ENCODE results near the gene PDZD8. TPM values are rescaled to one million over a fixed set of nuclear protein-coding genes. Genes with fewer than 3 reads are reported as not detected.

The PDZD8 gene
- polyA plus RNA-seq, 1 experiment, result 13.6 TPM

DNA sequence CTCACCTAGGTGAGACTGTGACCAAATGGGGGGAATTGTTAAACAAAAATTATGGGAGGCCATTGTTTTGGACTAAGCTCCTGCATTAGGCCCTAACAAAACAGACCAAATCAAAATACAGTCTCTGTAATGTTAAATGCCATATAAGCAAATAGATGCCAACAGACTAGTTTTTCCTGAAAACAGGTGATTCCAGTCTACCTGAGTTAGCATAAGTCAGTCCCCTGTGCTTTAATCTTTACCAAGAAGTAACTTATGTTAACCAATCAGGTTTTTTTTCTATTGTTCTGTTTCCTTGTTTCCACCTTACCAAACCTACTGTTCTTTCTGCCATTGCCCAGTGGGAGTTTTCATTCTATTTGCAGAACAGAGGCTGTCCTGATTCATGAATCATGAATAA, 48.0 kb downstream of the PDZD8 start:
- H3K4me3 ChIP-seq (ENCODE audit: low read depth, low read length), result no peak overlapping the region
- TF ChIP-seq, protein P1, sequence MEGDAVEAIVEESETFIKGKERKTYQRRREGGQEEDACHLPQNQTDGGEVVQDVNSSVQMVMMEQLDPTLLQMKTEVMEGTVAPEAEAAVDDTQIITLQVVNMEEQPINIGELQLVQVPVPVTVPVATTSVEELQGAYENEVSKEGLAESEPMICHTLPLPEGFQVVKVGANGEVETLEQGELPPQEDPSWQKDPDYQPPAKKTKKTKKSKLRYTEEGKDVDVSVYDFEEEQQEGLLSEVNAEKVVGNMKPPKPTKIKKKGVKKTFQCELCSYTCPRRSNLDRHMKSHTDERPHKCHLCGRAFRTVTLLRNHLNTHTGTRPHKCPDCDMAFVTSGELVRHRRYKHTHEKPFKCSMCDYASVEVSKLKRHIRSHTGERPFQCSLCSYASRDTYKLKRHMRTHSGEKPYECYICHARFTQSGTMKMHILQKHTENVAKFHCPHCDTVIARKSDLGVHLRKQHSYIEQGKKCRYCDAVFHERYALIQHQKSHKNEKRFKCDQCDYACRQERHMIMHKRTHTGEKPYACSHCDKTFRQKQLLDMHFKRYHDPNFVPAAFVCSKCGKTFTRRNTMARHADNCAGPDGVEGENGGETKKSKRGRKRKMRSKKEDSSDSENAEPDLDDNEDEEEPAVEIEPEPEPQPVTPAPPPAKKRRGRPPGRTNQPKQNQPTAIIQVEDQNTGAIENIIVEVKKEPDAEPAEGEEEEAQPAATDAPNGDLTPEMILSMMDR (IDR thresholded peaks at IDR 0.05; ENCODE audit: insufficient read depth, low read depth, low read length), result no peak
- H3K36me3 ChIP-seq (ENCODE audit: control insufficient read depth, insufficient read depth, low read length), result no peaks in the 10 kb centered on the region
- no peak for DNase-seq (ENCODE audit: low read depth)
- ChIA-PET POLR2A (no interaction called here), CTCF (interaction anchor here (1.4 to 2.8 kb wide), 2 partner anchors 8 to 111 kb away, joined by 4 to 17 read pairs; no protein-coding TSS in a partner anchor)
- no peaks in the 10 kb centered on the region for H3K27me3 ChIP-seq (ENCODE audit: control insufficient read depth, insufficient read depth, low read length)

DNA sequence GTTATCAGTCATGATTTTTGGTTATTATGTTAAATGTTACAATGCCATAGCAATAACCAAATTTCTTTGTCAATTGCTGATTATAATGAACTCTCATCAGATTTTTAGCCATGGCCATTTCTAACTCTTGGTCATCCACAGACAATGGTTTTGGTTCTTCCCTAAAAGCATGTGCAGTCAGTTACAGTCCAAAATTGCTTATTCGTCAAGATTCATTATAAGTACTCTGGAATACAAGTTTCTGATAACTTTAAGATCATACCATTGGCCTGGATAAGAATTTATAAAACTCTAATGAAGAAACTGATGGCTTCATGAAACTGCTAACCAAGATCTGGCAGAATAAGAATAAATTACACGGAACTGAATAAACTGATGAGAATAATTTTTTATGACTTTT, 50.9 kb downstream of the PDZD8 start:
- Histone ChIP-seq H3K27me3 (ENCODE audit: control insufficient read depth, insufficient read depth, low read length) (no peaks in the 10 kb centered on the region), H3K4me3 (ENCODE audit: low read depth, low read length) (no peak overlapping the region), H3K36me3 (ENCODE audit: control insufficient read depth, insufficient read depth, low read length) (no peaks in the 10 kb centered on the region)
- POLR2A ChIA-PET, result no interaction called here
- CTCF ChIA-PET, result interaction anchor here (0.9 to 3.4 kb wide), 2 partner anchors 107 to 1099 kb away, joined by 3 to 19 read pairs; no protein-coding TSS in a partner anchor
- TF ChIP-seq, protein P1 (IDR thresholded peaks at IDR 0.05; ENCODE audit: insufficient read depth, low read depth, low read length), result no peak
- no peak for DNase-seq (ENCODE audit: low read depth)

DNA sequence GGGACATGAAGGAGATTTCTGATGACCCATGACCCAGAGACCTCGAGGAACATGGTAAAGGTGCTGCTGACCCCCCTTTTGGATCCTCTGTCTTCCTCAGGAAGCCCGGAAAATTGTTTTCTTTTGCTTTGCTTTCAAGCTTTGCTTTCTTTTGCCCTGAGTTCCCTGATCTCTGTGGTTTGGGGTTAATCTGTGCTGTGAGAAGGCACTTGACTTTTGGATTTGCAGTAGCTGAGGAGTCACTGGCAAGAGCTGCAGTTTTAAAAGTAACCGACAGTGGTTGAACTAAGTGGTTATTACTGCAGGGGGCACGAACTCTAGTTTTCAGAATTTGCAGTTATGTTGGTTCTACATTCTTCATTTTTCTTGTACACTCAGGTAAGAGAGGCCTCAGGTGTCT, 53.0 kb downstream of the PDZD8 start:
- POLR2A ChIA-PET, result no interaction called here

DNA sequence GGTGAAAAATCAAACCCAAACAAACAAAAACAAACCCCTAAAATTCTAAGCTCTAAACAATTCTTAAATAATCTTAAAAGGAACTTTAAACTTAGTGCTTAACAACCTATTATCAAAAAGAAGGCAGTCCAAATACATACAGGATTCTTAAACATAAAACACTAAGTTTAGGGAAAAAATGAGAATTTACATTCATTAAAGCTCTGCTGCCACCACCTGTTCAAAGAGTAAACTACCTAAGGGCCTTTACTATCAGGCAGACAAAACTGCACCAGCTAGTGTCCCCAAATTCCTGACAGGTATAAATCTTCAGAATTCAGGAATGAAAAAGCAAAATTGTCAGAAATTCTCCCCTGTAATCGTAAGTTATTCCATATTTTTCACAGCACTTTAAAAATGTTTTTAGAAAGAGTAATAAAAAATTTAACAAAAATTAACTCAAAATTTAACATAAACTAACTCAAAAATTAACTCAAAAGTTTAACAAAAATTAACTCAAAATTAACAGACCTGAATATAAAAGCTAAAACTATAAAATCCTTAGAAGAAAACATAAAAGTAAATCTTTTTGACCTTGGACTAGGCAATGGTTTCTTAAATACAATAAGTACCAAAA, 55.1 kb downstream of the PDZD8 start:
- H3K27me3 ChIP-seq (ENCODE audit: control insufficient read depth, insufficient read depth, low read length), result no peaks in the 10 kb centered on the region
- TF ChIP-seq, protein P1 (IDR thresholded peaks at IDR 0.05; ENCODE audit: insufficient read depth, low read depth, low read length), result peak; percentile 64
- ChIA-PET CTCF (interaction anchor here (0.6 to 6.2 kb wide), 23 partner anchors 8 to 123 kb away, joined by 3 to 124 read pairs (median 4); no protein-coding TSS in a partner anchor), POLR2A (no interaction called here)
- H3K36me3 ChIP-seq (ENCODE audit: control insufficient read depth, insufficient read depth, low read length), result no peaks in the 10 kb centered on the region
- no peak for DNase-seq (ENCODE audit: low read depth)
- no peak overlapping the region for H3K4me3 ChIP-seq (ENCODE audit: low read depth, low read length)

More for the DNA sequence above, 53.0 kb downstream of the PDZD8 start:
- DNase-seq (ENCODE audit: low read depth), result no peak
- H3K36me3 ChIP-seq (ENCODE audit: control insufficient read depth, insufficient read depth, low read length), result no peaks in the 10 kb centered on the region
- CTCF ChIA-PET, result interaction anchor here (0.9 to 3.4 kb wide), 4 partner anchors 15 to 105 kb away, joined by 3 to 19 read pairs (median 5); no protein-coding TSS in a partner anchor
- H3K4me3 ChIP-seq (ENCODE audit: low read depth, low read length), result no peak overlapping the region
- TF ChIP-seq, protein P1 (IDR thresholded peaks at IDR 0.05; ENCODE audit: insufficient read depth, low read depth, low read length), result no peak
- no peaks in the 10 kb centered on the region for H3K27me3 ChIP-seq (ENCODE audit: control insufficient read depth, insufficient read depth, low read length)

DNA sequence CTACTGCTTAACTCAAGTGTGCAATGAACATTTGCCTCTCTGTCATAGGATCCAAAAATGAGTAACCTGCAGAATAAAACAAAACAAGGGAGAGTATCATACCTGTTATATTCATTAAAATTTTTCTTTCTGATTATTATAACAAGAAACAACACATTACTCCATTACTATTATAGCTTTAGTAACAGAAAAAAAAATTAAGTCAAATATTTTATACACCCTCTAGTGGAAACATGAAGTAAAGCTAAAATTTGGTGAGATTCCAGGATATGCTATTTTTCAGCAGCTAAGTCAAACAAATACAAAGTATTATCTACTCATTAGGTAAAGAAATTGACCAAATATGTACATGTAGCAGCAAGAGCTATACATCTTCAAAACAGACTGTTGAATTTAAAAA, 56.3 kb downstream of the PDZD8 start:
- no peak for DNase-seq (ENCODE audit: low read depth)
- ChIA-PET POLR2A (interaction anchor here (0.7 to 1.0 kb wide), 2 partner anchors 102 to 1628 kb away, joined by 3 to 6 read pairs; no protein-coding TSS in a partner anchor), CTCF (interaction anchor here (0.7 to 6.2 kb wide), 23 partner anchors 9 to 521 kb away, joined by 3 to 124 read pairs (median 4); no protein-coding TSS in a partner anchor)
- no peak overlapping the region for H3K4me3 ChIP-seq (ENCODE audit: low read depth, low read length)
- TF ChIP-seq, protein P1 (IDR thresholded peaks at IDR 0.05; ENCODE audit: insufficient read depth, low read depth, low read length), result peak; percentile 51; the same call in 1 of the 2 replicates
- no peaks in the 10 kb centered on the region for H3K27me3 ChIP-seq (ENCODE audit: control insufficient read depth, insufficient read depth, low read length)
- no peaks in the 10 kb centered on the region for H3K36me3 ChIP-seq (ENCODE audit: control insufficient read depth, insufficient read depth, low read length)
